DND-41 (cell line): Measurements from ENCODE around the gene PNKD.

Experiments used
- CTCF ChIP-seq: IDR thresholded peaks from 2 replicates; pipeline ENCODE4 v1.5.1; 2012; ENCODE audit warnings: borderline replicate concordance, low read length, moderate library complexity, mild to moderate bottlenecking; ENCODE audit not compliant: poor library complexity, severe bottlenecking; ENCODE audit errors: extremely low read depth
- EZH2 ChIP-seq: IDR thresholded peaks from 3 replicates; pipeline ENCODE4 v1.6.1; 2012; ENCODE audit warnings: borderline replicate concordance, low read depth, mild to moderate bottlenecking, moderate library complexity, low read length, inconsistent platforms; ENCODE audit not compliant: severe bottlenecking

GRCh38 chr2:218371983-218372350 is 101.6 kb downstream of the PNKD start:
- TF ChIP-seq CTCF (no peak), EZH2 (no peak)
